Large intestine (tissue), 3 donors: Measurements from ENCODE around the gene NAA20. TPM values are rescaled to one million over a fixed set of nuclear protein-coding genes. Genes with fewer than 3 reads are reported as not detected.
A peak's percentile ranks its signal among the peaks of the same experiment; 100 is the strongest.

Experiments
- DNase-seq, 2 donors: peaks; one replicate each; pipeline versions ENCODE4 v3.0.0 to v3.0.0-alpha.2; 2013
- H3K27ac ChIP-seq: one replicate; pipeline ENCODE4 v1.5.1; 2013; ENCODE audit warnings: low read length
- H3K27me3 ChIP-seq: 2 replicates; pipeline ENCODE4 v1.6.1; 2013; ENCODE audit warnings: low read length; ENCODE audit not compliant: control insufficient read depth, insufficient read depth
- H3K36me3 ChIP-seq: 2 replicates; pipeline ENCODE4 v1.6.1; 2013; ENCODE audit warnings: low read length; ENCODE audit not compliant: control insufficient read depth, insufficient read depth
- H3K4me1 ChIP-seq: one replicate; pipeline ENCODE4 v1.6.1; 2013; ENCODE audit warnings: low read length; ENCODE audit not compliant: control insufficient read depth, insufficient read depth
- H3K4me3 ChIP-seq: one replicate; pipeline ENCODE4 v1.5.1; 2013; ENCODE audit warnings: low read length
- H3K9me3 ChIP-seq: one replicate; pipeline ENCODE4 v1.6.1; 2013; ENCODE audit warnings: mild to moderate bottlenecking, low read depth, low read length, moderate library complexity; ENCODE audit not compliant: control insufficient read depth
- WGBS: methylation state at CpG from one replicate; pipeline ENCODE4 v1.1.5; 2013; ENCODE audit warnings: low lambda C conversion rate; ENCODE audit not compliant: insufficient coverage; 5-methylcytosine and 5-hydroxymethylcytosine counted together
- polyA plus RNA-seq: library from polyadenylated mRNA; unstranded; fragments of 120-200 nt; gene quantifications from one replicate; pipeline ENCODE4 v1.2.1, GENCODE V29; 2013

The NAA20 gene
- polyA plus RNA-seq, 1 donor: 61.5 TPM

- peaks cover 42% of the 10 kb centered on the region for H3K36me3 ChIP-seq
- DNase-seq: no peak
- WGBS: no CpG with 5 or more reads among the region's 7 CpGs
Observed at GRCh38 chr20:19973961-19974629, 43.1 kb upstream of the NAA20 start.

GRCh38 chr20:19974630-19975435 lies 42.3 kb upstream of the NAA20 start:
- no peaks in the 10 kb centered on the region for H3K9me3 ChIP-seq
- H3K27me3 ChIP-seq: no peaks in the 10 kb centered on the region
- peak; percentile 54 to 64 for DNase-seq
- H3K36me3 ChIP-seq: peaks cover 38% of the 10 kb centered on the region
- H3K4me3 ChIP-seq: peak overlapping the region; percentile 24
- peak overlapping the region; percentile 64 for H3K27ac ChIP-seq
- peaks cover 10% of the 10 kb centered on the region for H3K4me1 ChIP-seq
- WGBS: 60% methylated on average over 1 of the region's 44 CpGs

More at GRCh38 chr20:19973961-19974629, 43.1 kb upstream of the NAA20 start:
- peaks cover 11% of the 10 kb centered on the region for H3K4me1 ChIP-seq
- peak overlapping the region; percentile 64 for H3K27ac ChIP-seq
- H3K27me3 ChIP-seq: no peaks in the 10 kb centered on the region
- H3K9me3 ChIP-seq: no peaks in the 10 kb centered on the region
- no peak overlapping the region for H3K4me3 ChIP-seq

GRCh38 chr20:19975436-19975799 lies 41.7 kb upstream of the NAA20 start:
- H3K4me1 ChIP-seq: peaks cover 10% of the 10 kb centered on the region
- no peak for DNase-seq
- H3K9me3 ChIP-seq: no peaks in the 10 kb centered on the region

GRCh38 chr20:19975901-19976300 lies 41.3 kb upstream of the NAA20 start:
- H3K4me1 ChIP-seq: peaks cover 10% of the 10 kb centered on the region
- no CpG with 5 or more reads among the region's 9 CpGs for WGBS
- H3K27me3 ChIP-seq: no peaks in the 10 kb centered on the region
- peaks cover 43% of the 10 kb centered on the region for H3K36me3 ChIP-seq
- peak overlapping the region; percentile 64 for H3K27ac ChIP-seq
- no peak for DNase-seq
- no peaks in the 10 kb centered on the region for H3K9me3 ChIP-seq
- peak overlapping the region; percentile 24 for H3K4me3 ChIP-seq

More at GRCh38 chr20:19975436-19975799, 41.7 kb upstream of the NAA20 start:
- Histone ChIP-seq H3K36me3 (peaks cover 41% of the 10 kb centered on the region), H3K27ac (peak overlapping the region; percentile 64), H3K4me3 (peak overlapping the region; percentile 24), H3K27me3 (no peaks in the 10 kb centered on the region)
- no CpG with 5 or more reads among the region's 18 CpGs for WGBS

- H3K4me1 ChIP-seq: peaks cover 10% of the 10 kb centered on the region
- peak overlapping the region; percentile 5 for H3K27ac ChIP-seq
- H3K27me3 ChIP-seq: no peaks in the 10 kb centered on the region
- 0% methylated on average over 1 of the region's 8 CpGs for WGBS
- H3K9me3 ChIP-seq: no peaks in the 10 kb centered on the region
- H3K36me3 ChIP-seq: peaks cover 35% of the 10 kb centered on the region
- H3K4me3 ChIP-seq: no peak overlapping the region
- DNase-seq: no peak
Observed at GRCh38 chr20:19976595-19977372, 40.4 kb upstream of the NAA20 start.

GRCh38 chr20:19977373-19977770 lies 39.8 kb upstream of the NAA20 start:
- Histone ChIP-seq H3K36me3 (peaks cover 35% of the 10 kb centered on the region), H3K4me3 (no peak overlapping the region), H3K9me3 (no peaks in the 10 kb centered on the region), H3K4me1 (peaks cover 10% of the 10 kb centered on the region), H3K27me3 (no peaks in the 10 kb centered on the region), H3K27ac (no peak overlapping the region)
- WGBS: no CpG with 5 or more reads among the region's 5 CpGs
- DNase-seq: no peak

- Histone ChIP-seq H3K36me3 (peaks cover 38% of the 10 kb centered on the region), H3K9me3 (no peaks in the 10 kb centered on the region), H3K27ac (no peak overlapping the region), H3K4me1 (peaks cover 10% of the 10 kb centered on the region), H3K27me3 (no peaks in the 10 kb centered on the region), H3K4me3 (no peak overlapping the region)
- no CpG with 5 or more reads among the region's 6 CpGs for WGBS
- no peak for DNase-seq
Observed at GRCh38 chr20:19978511-19979210, 38.5 kb upstream of the NAA20 start.

- 83% methylated on average over 2 of the region's 8 CpGs for whole genome bisulfite sequencing
- Histone ChIP-seq H3K36me3 (peaks cover 33% of the 10 kb centered on the region), H3K4me1 (peaks cover 3% of the 10 kb centered on the region), H3K27me3 (no peaks in the 10 kb centered on the region), H3K27ac (no peak overlapping the region), H3K4me3 (no peak overlapping the region), H3K9me3 (no peaks in the 10 kb centered on the region)
- no peak for DNase-seq
Observed at GRCh38 chr20:19981031-19981451, 36.1 kb upstream of the NAA20 start.

GRCh38 chr20:19986419-19986818 lies 30.7 kb upstream of the NAA20 start:
- no peaks in the 10 kb centered on the region for H3K27me3 ChIP-seq
- DNase-seq: no peak
- H3K27ac ChIP-seq: no peak overlapping the region
- H3K4me1 ChIP-seq: peaks cover 6% of the 10 kb centered on the region
- H3K4me3 ChIP-seq: no peak overlapping the region
- WGBS: no CpG with 5 or more reads among the region's 6 CpGs
- H3K9me3 ChIP-seq: no peaks in the 10 kb centered on the region
- peaks cover 15% of the 10 kb centered on the region for H3K36me3 ChIP-seq

- Histone ChIP-seq H3K27ac (no peak overlapping the region), H3K4me1 (peaks cover 7% of the 10 kb centered on the region), H3K4me3 (no peak overlapping the region), H3K36me3 (peaks cover 15% of the 10 kb centered on the region), H3K9me3 (no peaks in the 10 kb centered on the region), H3K27me3 (no peaks in the 10 kb centered on the region)
- WGBS: 100% methylated on average over 1 of the region's 4 CpGs
- DNase-seq: no peak
Observed at GRCh38 chr20:19987046-19987445, 30.1 kb upstream of the NAA20 start.
